ENCODE data around the gene ZFYVE9. TPM values are rescaled to one million over a fixed set of nuclear protein-coding genes. Genes with fewer than 3 reads are reported as not detected.

ZFYVE9 gene
- total and polyA plus RNA-seq, 9 of the 15 experiments (the other 6 are each of a cell fraction or from before 2014, with no cell fraction given) = 0.52 to 14.4 (median 8.9) TPM

- no peak for TF ChIP-seq MLLT1 (IDR thresholded peaks at IDR 0.05)
- TF ChIP-seq ZNF512 (tag; IDR thresholded peaks at IDR 0.05) = no peak
Observed at GRCh38 chr1:52209429-52209828, 67.5 kb downstream of the ZFYVE9 start (continued).

- H3K27ac ChIP-seq (ENCODE audit: extremely low read depth, low read depth, low read length) = no peak overlapping the region
- no peak overlapping the region for H3K4me2 ChIP-seq (ENCODE audit: insufficient read depth, low read length)
- H3K79me2 ChIP-seq (ENCODE audit: control insufficient read depth, insufficient read depth, low read length) = peaks cover 2% of the 10 kb centered on the region; the same call in 1 of the 3 replicates
- H3K27me3 ChIP-seq (ENCODE audit: control insufficient read depth in 2 of 2, insufficient read depth in 2 of 2, low read length in 2 of 2) = no peaks in the 10 kb centered on the region
- H3K4me3 ChIP-seq = no peak overlapping the region
- ATAC-seq (no peak), FAIRE-seq (no peak), DNase-seq (ENCODE audit: extremely low read depth in 1 of 4, low spot score in 3 of 4) (no peak)
- no TSS peak for BruUV-seq (replicated peaks)
- no peaks in the 10 kb centered on the region for H3K9me1 ChIP-seq (ENCODE audit: control insufficient read depth, insufficient read depth, low read length)
- in situ Hi-C loops (cut with MboI) (no loop called here), intact Hi-C loops (cut with micrococcal nuclease) (no loop called here)
- no peaks in the 10 kb centered on the region for H4K20me1 ChIP-seq (replicated peaks; ENCODE audit: control insufficient read depth, insufficient read depth, low read length)
- H3K36me3 ChIP-seq (ENCODE audit: control insufficient read depth, insufficient read depth, low read length) = no peaks in the 10 kb centered on the region
- ChIA-PET CTCF (ENCODE audit: low intra/inter-chr PET ratio) (no interaction called here), POLR2A (interaction anchor here (0.9 kb wide), 1 partner anchor 54 kb away, joined by 3 read pairs; no protein-coding TSS in a partner anchor)
- H2AFZ ChIP-seq (ENCODE audit: low read depth, low read length) = no peak overlapping the region
- TF ChIP-seq GTF3C2 (IDR thresholded peaks at IDR 0.05; ENCODE audit: borderline replicate concordance, extremely low read depth, insufficient read length) (no peak), GTF2F1 (IDR thresholded peaks at IDR 0.05; ENCODE audit: low read depth, low read length) (no peak), ZNF431 (CRISPR knock-in tag; IDR thresholded peaks at IDR 0.05) (no peak), RUNX1 (IDR thresholded peaks at IDR 0.05; ENCODE audit: low read depth) (no peak), ZNF12 (CRISPR knock-in tag; IDR thresholded peaks at IDR 0.05) (no peak)
- H3K9ac ChIP-seq (ENCODE audit: insufficient read depth in 1 of 2, low read depth in 2 of 2, low read length in 2 of 2) = no peak overlapping the region
- H3K9me3 ChIP-seq (replicated peaks; ENCODE audit: control insufficient read depth, insufficient read depth, low read depth, low read length) = no peaks in the 10 kb centered on the region
- H3K4me1 ChIP-seq (replicated peaks in 1 of 2; ENCODE audit: control insufficient read depth in 2 of 2, insufficient read depth in 2 of 2, low read length in 2 of 2) = peaks cover 2 to 9% of the 10 kb centered on the region in 2 experiments; a peak in 4 of 5 replicates
- WGBS (ENCODE audit: insufficient coverage, low coverage, missing lambda C conversion rate) = 43% methylated on average over 3 of the region's 3 CpGs
Observed at GRCh38 chr1:52210044-52210443, 68.2 kb downstream of the ZFYVE9 start.

Data from K562 (cell line).